ENCODE measurements around the gene DCST1.

DCST1 gene

DNA sequence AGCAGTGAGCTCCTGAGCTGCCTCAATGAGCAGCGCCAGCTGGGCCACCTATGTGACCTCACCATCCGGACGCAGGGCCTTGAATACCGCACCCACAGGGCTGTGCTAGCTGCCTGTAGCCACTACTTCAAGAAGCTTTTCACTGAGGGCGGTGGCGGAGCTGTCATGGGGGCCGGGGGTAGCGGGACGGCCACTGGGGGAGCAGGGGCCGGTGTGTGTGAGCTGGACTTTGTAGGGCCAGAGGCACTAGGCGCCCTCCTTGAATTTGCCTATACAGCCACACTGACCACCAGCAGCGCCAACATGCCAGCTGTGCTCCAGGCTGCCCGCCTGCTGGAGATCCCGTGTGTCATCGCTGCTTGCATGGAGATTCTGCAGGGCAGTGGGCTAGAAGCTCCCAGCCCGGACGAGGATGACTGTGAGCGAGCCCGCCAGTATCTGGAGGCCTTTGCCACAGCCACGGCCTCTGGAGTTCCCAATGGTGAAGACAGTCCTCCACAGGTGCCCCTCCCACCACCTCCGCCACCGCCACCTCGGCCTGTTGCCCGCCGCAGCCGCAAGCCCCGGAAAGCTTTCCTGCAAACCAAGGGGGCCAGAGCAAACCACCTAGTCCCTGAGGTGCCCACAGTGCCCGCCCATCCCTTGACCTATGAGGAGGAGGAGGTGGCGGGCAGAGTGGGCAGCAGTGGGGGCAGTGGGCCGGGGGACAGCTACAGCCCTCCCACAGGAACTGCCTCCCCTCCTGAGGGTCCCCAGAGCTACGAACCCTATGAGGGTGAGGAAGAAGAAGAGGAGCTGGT lies 18.7 kb upstream of the DCST1 start:
- peaks cover 30% of the 10 kb centered on the region for H3K4me1 ChIP-seq (ENCODE audit: control insufficient read depth, insufficient read depth, low read length)
- H3K9ac ChIP-seq (ENCODE audit: low read depth, low read length): no peak overlapping the region
- H3K27me3 ChIP-seq (ENCODE audit: control insufficient read depth, insufficient read depth, low read length): no peaks in the 10 kb centered on the region
- peaks cover 38% of the 10 kb centered on the region for H3K36me3 ChIP-seq (ENCODE audit: control insufficient read depth, insufficient read depth, low read length)
- H3K4me3 ChIP-seq (ENCODE audit: low read depth, low read length): no peak overlapping the region
- H3K9me3 ChIP-seq (ENCODE audit: control insufficient read depth, insufficient read depth, low read length): no peaks in the 10 kb centered on the region
- no peak overlapping the region for H3K27ac ChIP-seq (ENCODE audit: low read depth, low read length)

GRCh38 chr1:155015527-155016230 lies 17.9 kb upstream of the DCST1 start:
- Histone ChIP-seq H3K4me3 (ENCODE audit: low read depth, low read length) (no peak overlapping the region), H3K4me1 (ENCODE audit: control insufficient read depth, insufficient read depth, low read length) (peaks cover 28% of the 10 kb centered on the region), H3K27me3 (ENCODE audit: control insufficient read depth, insufficient read depth, low read length) (no peaks in the 10 kb centered on the region), H3K36me3 (ENCODE audit: control insufficient read depth, insufficient read depth, low read length) (peaks cover 38% of the 10 kb centered on the region), H3K9ac (ENCODE audit: low read depth, low read length) (no peak overlapping the region), H3K9me3 (ENCODE audit: control insufficient read depth, insufficient read depth, low read length) (no peaks in the 10 kb centered on the region), H3K27ac (ENCODE audit: low read depth, low read length) (no peak overlapping the region)

DNA sequence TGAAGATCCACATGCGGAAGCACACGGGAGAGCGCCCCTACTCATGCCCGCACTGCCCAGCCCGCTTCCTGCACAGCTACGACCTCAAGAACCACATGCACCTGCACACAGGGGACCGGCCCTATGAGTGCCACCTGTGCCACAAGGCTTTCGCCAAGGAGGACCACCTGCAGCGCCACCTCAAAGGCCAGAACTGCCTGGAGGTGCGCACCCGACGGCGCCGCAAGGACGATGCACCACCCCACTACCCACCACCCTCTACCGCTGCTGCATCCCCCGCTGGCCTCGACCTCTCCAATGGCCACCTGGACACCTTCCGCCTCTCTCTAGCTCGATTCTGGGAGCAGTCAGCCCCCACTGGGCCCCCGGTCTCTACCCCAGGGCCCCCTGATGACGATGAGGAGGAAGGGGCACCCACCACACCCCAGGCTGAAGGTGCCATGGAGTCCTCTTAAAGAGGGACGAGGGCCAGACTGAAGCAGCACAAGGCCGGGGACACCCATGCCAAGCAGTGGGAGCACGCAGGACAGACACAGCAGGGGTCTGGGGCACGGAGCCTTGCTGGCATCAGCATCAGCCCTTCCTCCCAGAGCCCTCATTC lies 17.3 kb upstream of the DCST1 start:
- H3K4me3 ChIP-seq (ENCODE audit: low read depth, low read length): peak overlapping the region; percentile 59; the same call in 1 of the 2 replicates
- 0 out of 2 replicates have a peak overlapping the region, but pooled peaks have one; percentile 56 for H3K9ac ChIP-seq (ENCODE audit: low read depth, low read length)
- no peaks in the 10 kb centered on the region for H3K27me3 ChIP-seq (ENCODE audit: control insufficient read depth, insufficient read depth, low read length)
- peak overlapping the region; percentile 89 for H3K27ac ChIP-seq (ENCODE audit: low read depth, low read length)
- H3K36me3 ChIP-seq (ENCODE audit: control insufficient read depth, insufficient read depth, low read length): peaks cover 38% of the 10 kb centered on the region
- peaks cover 28% of the 10 kb centered on the region for H3K4me1 ChIP-seq (ENCODE audit: control insufficient read depth, insufficient read depth, low read length)
- H3K9me3 ChIP-seq (ENCODE audit: control insufficient read depth, insufficient read depth, low read length): no peaks in the 10 kb centered on the region

GRCh38 chr1:155017041-155017945 lies 16.3 kb upstream of the DCST1 start:
- H3K4me1 ChIP-seq (ENCODE audit: control insufficient read depth, insufficient read depth, low read length): peaks cover 24% of the 10 kb centered on the region
- peaks cover 38% of the 10 kb centered on the region for H3K36me3 ChIP-seq (ENCODE audit: control insufficient read depth, insufficient read depth, low read length)
- peak overlapping the region; percentile 59 for H3K4me3 ChIP-seq (ENCODE audit: low read depth, low read length)
- peak overlapping the region; percentile 56; the same call in 1 of the 2 replicates for H3K9ac ChIP-seq (ENCODE audit: low read depth, low read length)
- peak overlapping the region; percentile 89 for H3K27ac ChIP-seq (ENCODE audit: low read depth, low read length)
- H3K9me3 ChIP-seq (ENCODE audit: control insufficient read depth, insufficient read depth, low read length): no peaks in the 10 kb centered on the region
- H3K27me3 ChIP-seq (ENCODE audit: control insufficient read depth, insufficient read depth, low read length): no peaks in the 10 kb centered on the region

- Histone ChIP-seq H3K27ac (ENCODE audit: low read depth, low read length) (no peak overlapping the region), H3K4me3 (ENCODE audit: low read depth, low read length) (peak overlapping the region; percentile 59), H3K9ac (ENCODE audit: low read depth, low read length) (no peak overlapping the region), H3K4me1 (ENCODE audit: control insufficient read depth, insufficient read depth, low read length) (peaks cover 19% of the 10 kb centered on the region), H3K36me3 (ENCODE audit: control insufficient read depth, insufficient read depth, low read length) (peaks cover 36% of the 10 kb centered on the region), H3K9me3 (ENCODE audit: control insufficient read depth, insufficient read depth, low read length) (no peaks in the 10 kb centered on the region), H3K27me3 (ENCODE audit: control insufficient read depth, insufficient read depth, low read length) (no peaks in the 10 kb centered on the region)
Observed at GRCh38 chr1:155017946-155018316, 15.7 kb upstream of the DCST1 start.

DNA sequence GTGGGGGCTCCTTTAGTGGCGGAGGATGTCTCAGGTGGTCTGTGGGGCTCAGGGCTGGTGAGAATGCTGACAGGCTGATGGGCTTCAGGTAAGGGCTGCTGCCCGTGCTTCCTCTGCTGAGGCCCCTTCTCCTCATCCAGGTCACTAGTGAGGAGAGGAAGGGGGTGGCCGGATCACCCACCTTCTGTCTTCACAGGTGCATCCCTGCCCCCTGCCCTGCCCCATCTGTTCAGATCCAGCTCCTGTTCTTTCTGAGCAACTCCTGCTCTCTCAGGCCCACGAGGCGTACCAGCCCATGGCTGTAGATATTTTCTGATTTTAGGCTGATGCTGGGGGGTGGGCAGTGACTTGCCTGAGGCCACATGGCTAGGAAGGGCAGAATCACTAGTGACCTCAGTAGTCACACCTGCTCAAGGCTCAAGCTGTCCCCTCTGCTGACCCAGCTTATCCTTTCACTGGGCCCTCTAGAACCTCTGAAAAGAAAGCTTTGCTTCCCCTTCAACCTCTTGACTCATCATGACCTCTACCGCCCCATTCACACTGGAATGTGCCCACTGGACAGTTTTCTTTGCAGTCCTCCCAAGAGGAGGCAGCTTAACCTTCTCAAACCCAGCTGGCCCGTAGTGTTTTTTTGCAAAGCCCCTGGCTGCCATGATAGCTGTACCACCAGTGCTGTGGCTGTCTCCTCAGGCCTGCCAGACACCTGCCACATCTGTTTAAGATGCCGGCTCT lies 14.8 kb upstream of the DCST1 start:
- no peak overlapping the region for H3K4me3 ChIP-seq (ENCODE audit: low read depth, low read length)
- H3K27me3 ChIP-seq (ENCODE audit: control insufficient read depth, insufficient read depth, low read length): no peaks in the 10 kb centered on the region
- peaks cover 31% of the 10 kb centered on the region for H3K36me3 ChIP-seq (ENCODE audit: control insufficient read depth, insufficient read depth, low read length)
- H3K4me1 ChIP-seq (ENCODE audit: control insufficient read depth, insufficient read depth, low read length): peaks cover 14% of the 10 kb centered on the region
- H3K27ac ChIP-seq (ENCODE audit: low read depth, low read length): no peak overlapping the region
- no peaks in the 10 kb centered on the region for H3K9me3 ChIP-seq (ENCODE audit: control insufficient read depth, insufficient read depth, low read length)
- no peak overlapping the region for H3K9ac ChIP-seq (ENCODE audit: low read depth, low read length)

DNA sequence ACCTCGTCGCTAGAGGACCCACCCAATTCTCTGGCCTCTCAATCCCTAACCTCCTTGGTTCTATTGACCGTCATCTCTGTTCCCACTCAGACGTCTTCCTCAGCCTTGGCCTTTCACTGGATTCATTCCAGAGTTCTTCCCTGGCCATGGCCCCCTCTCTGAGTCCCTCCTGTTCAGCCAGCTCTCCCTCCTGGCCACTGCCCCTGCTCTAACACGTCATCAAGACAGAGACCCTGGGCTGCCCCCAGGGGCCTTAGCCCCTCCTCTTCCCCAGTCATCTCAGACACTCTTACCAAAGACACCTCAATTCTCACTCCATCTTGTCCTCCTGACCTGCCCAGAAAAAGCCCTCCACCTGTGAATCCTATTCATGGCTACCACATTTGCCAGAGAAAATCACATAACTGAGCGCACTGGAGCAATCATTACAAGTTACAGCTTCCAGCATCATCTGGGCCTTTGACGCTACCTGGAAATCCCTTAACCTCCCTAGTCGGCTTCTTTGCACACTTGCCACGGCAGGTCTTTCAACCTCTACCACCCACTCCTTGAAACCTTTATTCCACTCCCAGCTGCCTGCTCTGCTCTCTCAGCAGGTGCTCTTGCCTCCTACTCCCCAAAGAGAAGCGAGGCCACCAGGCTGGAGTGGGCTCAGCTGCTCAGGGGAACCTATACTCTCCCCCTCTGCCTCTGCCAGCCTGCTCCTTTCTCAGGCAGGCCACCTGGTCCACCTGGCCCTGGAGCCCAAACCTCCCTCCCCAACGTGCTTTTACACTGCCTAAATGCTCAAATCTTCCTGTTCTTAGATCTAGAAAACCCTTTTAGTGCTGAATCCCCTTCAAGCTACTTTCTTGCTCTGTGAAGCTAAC lies 14.0 kb upstream of the DCST1 start:
- Histone ChIP-seq H3K4me1 (ENCODE audit: control insufficient read depth, insufficient read depth, low read length) (peaks cover 12% of the 10 kb centered on the region), H3K27ac (ENCODE audit: low read depth, low read length) (no peak overlapping the region), H3K36me3 (ENCODE audit: control insufficient read depth, insufficient read depth, low read length) (peaks cover 22% of the 10 kb centered on the region), H3K9me3 (ENCODE audit: control insufficient read depth, insufficient read depth, low read length) (no peaks in the 10 kb centered on the region), H3K4me3 (ENCODE audit: low read depth, low read length) (no peak overlapping the region), H3K27me3 (ENCODE audit: control insufficient read depth, insufficient read depth, low read length) (no peaks in the 10 kb centered on the region), H3K9ac (ENCODE audit: low read depth, low read length) (no peak overlapping the region)

- no peaks in the 10 kb centered on the region for H3K9me3 ChIP-seq (ENCODE audit: control insufficient read depth, insufficient read depth, low read length)
- peaks cover 5% of the 10 kb centered on the region for H3K4me1 ChIP-seq (ENCODE audit: control insufficient read depth, insufficient read depth, low read length)
- H3K9ac ChIP-seq (ENCODE audit: low read depth, low read length): no peak overlapping the region
- no peaks in the 10 kb centered on the region for H3K36me3 ChIP-seq (ENCODE audit: control insufficient read depth, insufficient read depth, low read length)
- H3K4me3 ChIP-seq (ENCODE audit: low read depth, low read length): no peak overlapping the region
- H3K27ac ChIP-seq (ENCODE audit: low read depth, low read length): no peak overlapping the region
- no peaks in the 10 kb centered on the region for H3K27me3 ChIP-seq (ENCODE audit: control insufficient read depth, insufficient read depth, low read length)
Observed at GRCh38 chr1:155022136-155022926, 11.3 kb upstream of the DCST1 start.

DNA sequence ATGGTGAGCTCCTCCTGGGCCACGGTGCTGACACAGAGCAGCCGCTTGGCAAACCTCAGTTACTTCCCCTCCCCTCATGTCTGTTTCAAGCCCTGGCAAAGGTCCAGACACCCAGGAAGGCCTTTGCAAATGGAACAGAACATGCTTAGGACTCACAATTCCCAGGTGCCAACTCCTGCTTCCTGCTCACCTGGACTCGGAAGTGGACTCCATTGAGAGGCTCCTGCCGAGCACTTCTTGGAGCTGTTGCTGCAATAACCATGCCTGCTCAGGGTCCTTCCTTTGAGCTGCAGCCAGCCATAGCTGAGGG lies 10.7 kb upstream of the DCST1 start:
- H3K27ac ChIP-seq (ENCODE audit: low read depth, low read length): no peak overlapping the region
- peaks cover 2% of the 10 kb centered on the region for H3K4me1 ChIP-seq (ENCODE audit: control insufficient read depth, insufficient read depth, low read length)
- H3K4me3 ChIP-seq (ENCODE audit: low read depth, low read length): no peak overlapping the region
- H3K27me3 ChIP-seq (ENCODE audit: control insufficient read depth, insufficient read depth, low read length): no peaks in the 10 kb centered on the region
- no peak overlapping the region for H3K9ac ChIP-seq (ENCODE audit: low read depth, low read length)
- no peaks in the 10 kb centered on the region for H3K36me3 ChIP-seq (ENCODE audit: control insufficient read depth, insufficient read depth, low read length)
- no peaks in the 10 kb centered on the region for H3K9me3 ChIP-seq (ENCODE audit: control insufficient read depth, insufficient read depth, low read length)

Measured in HUES48 (cell line).